ENCODE results near the gene CES4A. TPM values are rescaled to one million over a fixed set of nuclear protein-coding genes. Genes with fewer than 3 reads are reported as not detected.

Gene CES4A
- polyA plus RNA-seq, 1 donor (not counting 4 experiments of a cell fraction or from before 2014, with no cell fraction given) = 6.6 TPM

- Histone ChIP-seq H3K9me1 (ENCODE audit: control insufficient read depth, extremely low read depth, insufficient read depth, low read length) (peaks cover 2% of the 10 kb centered on the region), H3K9ac (ENCODE audit: control insufficient read depth, extremely low read depth, insufficient read depth, low read length) (no peak overlapping the region), H3K4me1 (ENCODE audit: control insufficient read depth, extremely low read depth, insufficient read depth, low read length) (peaks cover 6% of the 10 kb centered on the region), H3K4me3 (ENCODE audit: control insufficient read depth in 2 of 3, extremely low read depth in 1 of 3, insufficient read depth in 2 of 3, low read depth in 1 of 3, low read length in 3 of 3) (no peak overlapping the region), H3K36me3 (ENCODE audit: control insufficient read depth in 2 of 2, extremely low read depth in 1 of 2, insufficient read depth in 2 of 2, low read length in 2 of 2) (peaks cover 2 to 13% of the 10 kb centered on the region in 2 experiments), H3K79me2 (ENCODE audit: control insufficient read depth, insufficient read depth, low read length) (peaks cover 83% of the 10 kb centered on the region), H4K20me1 (ENCODE audit: control insufficient read depth, extremely low read depth, insufficient read depth, low read length) (no peaks in the 10 kb centered on the region), H3K27me3 (ENCODE audit: control insufficient read depth, extremely low read depth, insufficient read depth, low read length) (no peaks in the 10 kb centered on the region), H3K9me3 (ENCODE audit: control insufficient read depth, low read depth, low read length) (no peaks in the 10 kb centered on the region), H3K27ac (ENCODE audit: control insufficient read depth, insufficient read depth, low read length) (no peak overlapping the region), H3K4me2 (ENCODE audit: control insufficient read depth, extremely low read depth, insufficient read depth, low read depth, low read length) (no peak overlapping the region), H2AFZ (ENCODE audit: control insufficient read depth, low read length) (no peak overlapping the region)
- FAIRE-seq (no peak), DNase-seq (ENCODE audit: low read depth, low spot score) (no peak)
- TF ChIP-seq EZH2 (IDR thresholded peaks at IDR 0.05; ENCODE audit: low read length) = no peak
- TF ChIP-seq CTCF (optimal IDR thresholded peaks at IDR 0.05 in 1 of 3, IDR thresholded peaks at IDR 0.05 in 1 of 3, conservative IDR thresholded peaks at IDR 0.05 in 1 of 3; ENCODE audit: extremely low read depth in 1 of 3, insufficient read depth in 2 of 3, low read length in 3 of 3) = no peak
- dilution Hi-C loops (cut with MboI; ENCODE audit: extremely low pct_ligation_motif_present, low sequenced_read_pairs) = no loop called here
Observed at GRCh38 chr16:67035364-67035763, 47.0 kb downstream of the CES4A start.

- FAIRE-seq = no peak
- H3K9ac ChIP-seq (ENCODE audit: control insufficient read depth, extremely low read depth, insufficient read depth, low read length) = no peak overlapping the region
Observed at GRCh38 chr16:67036323-67036741, 47.9 kb downstream of the CES4A start.

More at GRCh38 chr16:67036323-67036741, 47.9 kb downstream of the CES4A start:
- Histone ChIP-seq H3K27me3 (ENCODE audit: control insufficient read depth, extremely low read depth, insufficient read depth, low read length) (no peaks in the 10 kb centered on the region), H3K79me2 (ENCODE audit: control insufficient read depth, insufficient read depth, low read length) (peaks cover 83% of the 10 kb centered on the region), H3K4me1 (ENCODE audit: control insufficient read depth, extremely low read depth, insufficient read depth, low read length) (no peaks in the 10 kb centered on the region), H2AFZ (ENCODE audit: control insufficient read depth, low read length) (no peak overlapping the region), H4K20me1 (ENCODE audit: control insufficient read depth, extremely low read depth, insufficient read depth, low read length) (peaks cover 3% of the 10 kb centered on the region), H3K4me2 (ENCODE audit: control insufficient read depth, extremely low read depth, insufficient read depth, low read depth, low read length) (no peak overlapping the region), H3K9me1 (ENCODE audit: control insufficient read depth, extremely low read depth, insufficient read depth, low read length) (peaks cover 2% of the 10 kb centered on the region), H3K36me3 (ENCODE audit: control insufficient read depth in 2 of 2, extremely low read depth in 1 of 2, insufficient read depth in 2 of 2, low read length in 2 of 2) (peaks cover 2 to 13% of the 10 kb centered on the region in 2 experiments), H3K4me3 (ENCODE audit: control insufficient read depth in 2 of 3, extremely low read depth in 1 of 3, insufficient read depth in 2 of 3, low read depth in 1 of 3, low read length in 3 of 3) (no peak overlapping the region), H3K9me3 (ENCODE audit: control insufficient read depth, low read depth, low read length) (no peaks in the 10 kb centered on the region), H3K27ac (ENCODE audit: control insufficient read depth, insufficient read depth, low read length) (no peak overlapping the region)
- TF ChIP-seq CTCF (optimal IDR thresholded peaks at IDR 0.05 in 1 of 3, IDR thresholded peaks at IDR 0.05 in 1 of 3, conservative IDR thresholded peaks at IDR 0.05 in 1 of 3; ENCODE audit: extremely low read depth in 1 of 3, insufficient read depth in 2 of 3, low read length in 3 of 3) = no peak
- no peak for TF ChIP-seq EZH2 (IDR thresholded peaks at IDR 0.05; ENCODE audit: low read length)
- DNase-seq (ENCODE audit: low read depth, low spot score) = no peak
- dilution Hi-C loops (cut with MboI; ENCODE audit: extremely low pct_ligation_motif_present, low sequenced_read_pairs) = no loop called here
